HG03342 (cell line): ENCODE measurements around the gene UNK.
"Not testable (repeated sequence)": the region's sequence is repeated elsewhere in the genome, so short reads cannot be mapped to it uniquely, and the experiment has no call there.

Source experiments
- ATAC-seq: cut with Tn5 transposase; IDR thresholded peaks from one replicate; pipeline ENCODE4 v1.9.1; 2021; ENCODE audit warnings: mild to moderate bottlenecking, moderate library complexity; ENCODE audit not compliant: unreplicated experiment

UNK gene

DNA sequence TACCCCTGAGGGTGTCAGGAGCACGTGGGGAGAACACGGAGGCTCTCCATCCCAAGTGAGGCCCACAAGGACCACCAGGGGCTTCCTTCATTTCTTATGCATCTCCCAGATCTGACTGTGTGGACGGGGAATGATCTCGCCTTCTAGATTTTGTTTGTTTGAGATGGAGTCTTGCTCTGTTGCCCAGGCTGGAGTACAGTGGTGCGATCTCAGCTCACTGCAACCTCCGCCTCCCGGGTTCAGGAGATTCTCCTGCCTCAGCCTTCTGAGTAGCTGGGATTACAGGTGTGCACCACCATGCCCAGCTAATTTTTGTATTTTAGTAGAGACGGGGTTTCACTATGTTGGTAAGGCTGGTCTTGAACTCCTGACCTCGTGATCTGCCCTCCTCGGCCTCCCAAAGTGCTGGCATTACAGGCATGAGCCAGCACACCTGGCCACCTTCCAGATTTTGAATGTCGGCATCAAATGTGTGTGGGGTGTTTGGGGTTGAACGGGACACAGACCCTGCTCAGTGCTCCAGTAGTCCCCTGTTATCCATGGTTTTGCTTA, 84.2 kb downstream of the UNK start:
- not testable (repeated sequence) for ATAC-seq

- ATAC-seq, result no peak
These were observed 84.9 kb downstream of the UNK start for GRCh38 chr17:75869282-75870141.

- ATAC-seq, result not testable (repeated sequence)
These were observed 85.6 kb downstream of the UNK start for GRCh38 chr17:75870228-75870627.

GRCh38 chr17:75872434-75873351, 88.1 kb downstream of the UNK start:
- ATAC-seq, result no peak

GRCh38 chr17:75873587-75874322, 89.1 kb downstream of the UNK start:
- ATAC-seq, result no peak

DNA sequence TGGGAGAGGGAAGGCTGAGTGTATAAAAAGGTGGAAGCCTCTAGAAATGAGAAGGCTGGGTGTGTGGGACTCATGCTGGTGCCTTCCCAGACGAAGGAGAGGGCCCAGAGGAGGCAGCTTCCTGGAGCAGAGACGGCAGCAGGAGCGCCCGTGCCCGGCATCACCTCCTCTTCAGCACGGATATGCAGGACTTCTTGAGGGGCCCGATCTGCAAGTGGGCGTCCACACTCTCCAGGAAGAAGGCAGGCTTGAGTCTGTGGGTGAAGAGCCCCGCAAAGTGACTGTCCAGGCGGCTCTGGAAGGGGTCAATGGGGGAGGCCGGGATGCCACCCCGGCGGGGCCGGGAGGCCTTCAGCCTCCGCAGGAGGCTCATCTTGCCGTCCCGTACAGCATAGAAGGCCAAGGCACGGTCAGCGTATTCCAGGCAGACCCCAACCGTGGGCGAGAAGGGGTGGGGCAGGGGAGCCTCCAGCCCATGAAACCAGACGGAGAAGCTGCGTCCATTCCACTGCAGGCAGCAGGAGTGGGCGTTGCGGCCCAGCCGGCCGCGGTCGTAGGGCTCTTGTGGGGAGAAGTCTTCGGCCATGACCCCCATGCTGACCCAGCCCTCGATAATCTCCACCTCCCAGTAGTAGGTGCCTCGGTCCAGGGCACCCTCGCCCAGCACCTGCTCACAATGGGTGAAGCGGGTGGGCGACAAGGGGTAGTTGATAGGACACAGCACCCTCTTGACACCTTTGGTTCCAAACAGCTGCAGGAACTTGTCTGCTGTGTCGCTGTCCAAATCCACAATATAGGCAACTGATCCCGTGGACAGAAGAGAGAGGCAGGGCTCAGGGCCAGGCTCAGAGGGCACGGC, 89.9 kb downstream of the UNK start:
- ATAC-seq, result no peak
